ENCODE results near the gene CDKAL1.
"Not testable (repeated sequence)": the region's sequence is repeated elsewhere in the genome, so short reads cannot be mapped to it uniquely, and the experiment has no call there.

Gene CDKAL1

DNA sequence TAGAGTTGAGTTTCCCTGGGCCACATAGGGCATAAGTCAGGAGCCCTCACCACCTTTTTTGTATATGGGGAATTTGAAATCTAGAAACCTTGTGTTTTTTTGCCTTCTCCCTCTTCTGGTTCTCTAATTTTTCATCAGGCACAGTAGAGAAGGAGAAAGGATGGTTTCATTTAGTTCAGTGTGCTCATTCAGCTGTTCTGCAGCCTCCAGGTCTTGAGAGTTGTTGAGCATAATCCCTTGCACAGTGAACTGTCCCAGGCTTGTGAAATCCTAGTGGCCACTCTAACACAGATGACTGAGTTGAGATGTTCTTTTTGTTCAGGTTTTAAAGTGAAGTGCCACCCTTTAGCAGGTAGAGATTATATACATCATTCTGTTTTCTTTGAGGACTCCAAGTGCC lies 183.5 kb downstream of the CDKAL1 start:
- Histone ChIP-seq H3K4me3 (ENCODE audit: low read length) (no peak overlapping the region), H3K36me3 (ENCODE audit: control insufficient read depth, insufficient read depth, low read length) (no peaks in the 10 kb centered on the region), H3K27ac (ENCODE audit: low read length) (no peak overlapping the region), H3K4me1 (ENCODE audit: control insufficient read depth, insufficient read depth, low read length) (no peaks in the 10 kb centered on the region), H3K27me3 (ENCODE audit: control insufficient read depth, insufficient read depth, low read length) (no peaks in the 10 kb centered on the region), H3K9me3 (ENCODE audit: control insufficient read depth, insufficient read depth, low read length) (no peaks in the 10 kb centered on the region)
- no peak for DNase-seq (ENCODE audit: low read depth, low spot score)

DNA sequence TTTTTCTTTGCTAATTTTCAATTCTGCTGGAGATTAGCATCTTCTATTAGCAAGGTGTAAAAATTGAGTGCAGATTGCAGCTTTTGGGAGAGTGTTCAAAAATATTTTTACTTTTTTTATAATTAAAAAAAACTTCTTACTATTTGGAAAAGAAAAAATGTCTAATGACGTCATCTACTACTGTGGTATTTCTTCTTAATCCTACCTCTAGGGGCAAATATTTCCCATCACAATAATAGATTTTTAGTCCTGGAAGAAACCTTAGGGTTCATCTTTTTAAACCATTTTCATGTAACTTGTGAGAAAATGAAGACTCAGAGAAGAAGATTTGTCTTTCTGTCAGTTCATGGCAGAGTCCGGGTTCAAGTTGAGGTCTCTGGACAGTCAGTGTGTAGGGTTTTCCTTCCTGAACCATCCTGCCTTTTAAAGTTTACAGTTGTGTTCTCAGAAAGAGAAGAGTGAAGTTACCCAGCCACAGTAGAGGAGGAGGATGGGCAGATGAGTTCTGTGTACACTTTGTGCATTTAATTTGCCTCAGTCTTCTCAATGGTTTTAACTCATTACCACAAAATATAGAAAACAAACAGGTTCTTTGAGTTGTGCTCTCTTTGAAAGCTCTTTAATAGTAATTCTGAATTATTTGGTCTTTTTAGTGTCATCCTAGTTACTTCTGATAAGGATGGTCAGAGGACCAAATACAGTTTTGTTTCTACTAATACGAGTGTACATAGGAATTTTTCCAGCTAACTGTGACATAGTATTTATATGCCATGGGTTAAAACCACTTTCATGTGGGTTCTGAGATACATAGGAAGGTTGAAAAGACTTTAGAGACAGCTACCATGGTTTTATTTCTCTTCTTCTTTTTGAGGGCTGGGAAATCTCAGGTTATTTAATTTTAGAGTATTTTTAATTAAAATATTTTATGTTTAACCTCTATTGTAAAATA lies 184.7 kb downstream of the CDKAL1 start:
- Histone ChIP-seq H3K9me3 (ENCODE audit: control insufficient read depth, insufficient read depth, low read length) (no peaks in the 10 kb centered on the region), H3K27ac (ENCODE audit: low read length) (no peak overlapping the region), H3K4me1 (ENCODE audit: control insufficient read depth, insufficient read depth, low read length) (no peaks in the 10 kb centered on the region), H3K36me3 (ENCODE audit: control insufficient read depth, insufficient read depth, low read length) (no peaks in the 10 kb centered on the region), H3K27me3 (ENCODE audit: control insufficient read depth, insufficient read depth, low read length) (no peaks in the 10 kb centered on the region), H3K4me3 (ENCODE audit: low read length) (no peak overlapping the region)
- DNase-seq (ENCODE audit: low read depth, low spot score): no peak
- no CpG with 5 or more reads among the region's 3 CpGs for WGBS (ENCODE audit: insufficient coverage, insufficient read length)

DNA sequence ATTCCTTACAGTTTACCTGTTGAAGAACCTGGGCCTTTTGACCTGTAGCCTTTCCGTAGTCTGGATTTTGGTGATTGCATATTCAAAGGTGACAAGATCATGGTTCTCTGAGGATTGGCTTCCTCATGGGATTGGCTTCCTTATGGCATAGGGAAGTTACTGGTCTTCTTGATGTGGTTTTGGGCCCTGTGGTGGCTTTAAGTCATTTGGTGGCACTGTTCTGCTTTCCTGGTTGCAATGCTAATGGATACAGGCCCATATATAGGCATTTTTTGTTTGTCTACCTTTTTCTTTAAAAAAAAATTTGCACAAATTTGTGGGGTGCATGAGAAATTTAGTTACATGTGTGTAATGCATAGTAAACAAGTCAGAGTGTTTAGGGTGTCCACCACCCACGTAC lies 185.7 kb downstream of the CDKAL1 start:
- WGBS (ENCODE audit: insufficient coverage, insufficient read length): no CpG with 5 or more reads among the region's 2 CpGs
- no peak for DNase-seq (ENCODE audit: low read depth, low spot score)
- H3K36me3 ChIP-seq (ENCODE audit: control insufficient read depth, insufficient read depth, low read length): no peaks in the 10 kb centered on the region
- H3K27me3 ChIP-seq (ENCODE audit: control insufficient read depth, insufficient read depth, low read length): no peaks in the 10 kb centered on the region
- H3K4me1 ChIP-seq (ENCODE audit: control insufficient read depth, insufficient read depth, low read length): 0 out of 2 replicates have a peak, but pooled peaks cover 1% of the 10 kb centered on the region
- H3K27ac ChIP-seq (ENCODE audit: low read length): no peak overlapping the region
- no peak overlapping the region for H3K4me3 ChIP-seq (ENCODE audit: low read length)
- no peaks in the 10 kb centered on the region for H3K9me3 ChIP-seq (ENCODE audit: control insufficient read depth, insufficient read depth, low read length)

DNA sequence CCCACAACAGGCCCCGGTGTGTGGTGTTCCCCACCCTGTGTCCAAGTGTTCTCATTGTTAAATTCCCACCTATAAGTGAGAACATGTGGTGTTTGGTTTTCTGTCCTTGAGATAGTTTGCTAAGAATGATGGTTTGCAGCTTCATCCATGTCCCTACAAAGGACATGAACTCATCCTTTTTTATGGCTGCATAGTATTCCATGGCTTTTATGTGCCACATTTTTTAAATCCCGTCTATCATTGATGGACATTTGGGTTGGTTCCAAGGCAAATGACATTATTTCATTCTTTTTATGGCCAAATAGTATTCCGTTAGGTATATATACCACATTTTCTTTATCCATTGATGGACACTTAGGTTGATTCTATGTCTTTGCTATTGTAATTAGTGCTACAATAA lies 186.9 kb downstream of the CDKAL1 start:
- H3K27me3 ChIP-seq (ENCODE audit: control insufficient read depth, insufficient read depth, low read length); H3K9me3 ChIP-seq (ENCODE audit: control insufficient read depth, insufficient read depth, low read length); H3K36me3 ChIP-seq (ENCODE audit: control insufficient read depth, insufficient read depth, low read length); H3K4me1 ChIP-seq (ENCODE audit: control insufficient read depth, insufficient read depth, low read length); H3K27ac ChIP-seq (ENCODE audit: low read length); DNase-seq (ENCODE audit: low read depth, low spot score); H3K4me3 ChIP-seq (ENCODE audit: low read length): not testable (repeated sequence)
- WGBS (ENCODE audit: insufficient coverage, insufficient read length): no CpG with 5 or more reads among the region's 3 CpGs

DNA sequence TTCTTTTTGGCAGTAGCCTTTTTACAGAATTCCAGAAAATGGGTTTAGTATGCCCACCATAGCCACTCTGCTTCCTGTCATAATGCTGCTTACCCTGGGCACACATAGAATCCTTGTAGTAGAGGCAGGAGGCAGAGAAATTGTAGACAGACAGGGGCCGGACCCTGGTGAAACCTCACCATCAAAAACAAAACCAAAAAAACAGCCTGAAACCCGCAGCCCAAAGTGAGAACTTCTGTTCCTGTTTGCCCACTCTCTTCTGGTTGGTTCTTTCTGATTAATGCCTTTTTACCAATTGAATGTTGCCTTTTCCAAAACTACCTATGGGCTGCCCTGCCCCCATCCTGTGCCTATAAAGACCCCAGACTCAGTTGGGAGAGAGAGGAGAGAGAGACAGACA lies 188.2 kb downstream of the CDKAL1 start:
- no peak overlapping the region for H3K27ac ChIP-seq (ENCODE audit: low read length)
- H3K36me3 ChIP-seq (ENCODE audit: control insufficient read depth, insufficient read depth, low read length): no peaks in the 10 kb centered on the region
- no peaks in the 10 kb centered on the region for H3K27me3 ChIP-seq (ENCODE audit: control insufficient read depth, insufficient read depth, low read length)
- WGBS (ENCODE audit: insufficient coverage, insufficient read length): no CpG with 5 or more reads among the region's 2 CpGs
- no peak overlapping the region for H3K4me3 ChIP-seq (ENCODE audit: low read length)
- no peak for DNase-seq (ENCODE audit: low read depth, low spot score)
- no peaks in the 10 kb centered on the region for H3K9me3 ChIP-seq (ENCODE audit: control insufficient read depth, insufficient read depth, low read length)
- 0 out of 2 replicates have a peak, but pooled peaks cover 1% of the 10 kb centered on the region for H3K4me1 ChIP-seq (ENCODE audit: control insufficient read depth, insufficient read depth, low read length)

DNA sequence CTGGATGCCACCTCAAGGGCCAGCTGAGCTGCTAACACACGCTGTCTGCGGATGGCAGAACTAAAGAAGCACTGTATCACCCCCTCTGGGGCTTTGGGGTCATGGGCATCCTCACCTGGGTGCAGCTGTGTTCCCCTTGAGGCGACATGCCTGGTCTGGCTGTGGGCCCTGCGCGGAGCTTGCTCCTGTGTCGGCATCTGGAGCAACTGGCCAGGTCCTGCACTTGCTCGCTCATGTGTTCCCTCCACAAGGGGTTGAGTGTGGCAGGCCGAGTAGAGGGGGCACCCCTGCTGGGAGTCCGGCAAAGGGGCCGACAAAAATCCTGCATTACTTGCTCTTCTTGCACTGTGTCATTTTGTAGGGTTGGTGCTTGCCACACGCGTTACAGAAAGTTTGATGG lies 189.0 kb downstream of the CDKAL1 start:
- Histone ChIP-seq H3K9me3 (ENCODE audit: control insufficient read depth, insufficient read depth, low read length) (no peaks in the 10 kb centered on the region), H3K27me3 (ENCODE audit: control insufficient read depth, insufficient read depth, low read length) (no peaks in the 10 kb centered on the region), H3K36me3 (ENCODE audit: control insufficient read depth, insufficient read depth, low read length) (no peaks in the 10 kb centered on the region), H3K4me3 (ENCODE audit: low read length) (no peak overlapping the region), H3K27ac (ENCODE audit: low read length) (no peak overlapping the region), H3K4me1 (ENCODE audit: control insufficient read depth, insufficient read depth, low read length) (0 out of 2 replicates have a peak, but pooled peaks cover 1% of the 10 kb centered on the region)
- no peak for DNase-seq (ENCODE audit: low read depth, low spot score)
- WGBS (ENCODE audit: insufficient coverage, insufficient read length): no CpG with 5 or more reads among the region's 12 CpGs

DNA sequence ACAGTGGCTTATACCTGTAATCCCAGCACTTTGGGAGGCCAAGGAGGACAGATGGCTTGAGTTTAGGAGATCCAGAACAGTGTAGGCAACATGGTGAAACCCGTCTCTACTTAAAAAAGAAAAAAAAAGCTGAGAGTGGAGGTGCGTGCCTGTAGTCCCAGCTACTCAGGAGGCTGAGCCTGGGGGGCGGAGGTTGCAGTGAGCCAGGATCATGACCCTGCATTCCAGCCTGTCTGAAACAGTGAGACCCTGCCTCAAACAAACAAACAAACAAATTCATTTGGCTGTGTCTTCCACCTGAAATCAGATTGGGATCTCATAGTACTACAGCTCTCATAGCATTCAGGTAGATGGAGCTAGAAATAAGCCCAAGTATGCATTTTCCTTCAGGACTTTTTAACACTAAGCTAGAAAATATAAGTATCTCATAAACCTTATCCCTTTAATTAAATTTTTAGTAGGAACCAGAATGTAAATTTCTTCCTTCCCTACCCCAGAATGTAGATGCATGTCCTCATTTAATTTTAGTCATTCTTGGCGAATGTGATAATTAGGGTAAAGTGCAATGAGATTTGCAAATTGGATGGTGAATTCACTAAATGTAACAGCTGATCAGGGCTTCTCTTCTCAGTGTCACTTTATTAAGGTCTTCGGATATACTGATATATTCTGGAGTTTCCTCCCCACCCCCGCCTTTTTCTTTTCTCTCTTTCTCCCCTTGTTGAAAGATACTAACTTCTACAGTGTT lies 190.4 kb downstream of the CDKAL1 start:
- H3K27ac ChIP-seq (ENCODE audit: low read length): no peak overlapping the region
- H3K4me1 ChIP-seq (ENCODE audit: control insufficient read depth, insufficient read depth, low read length): 0 out of 2 replicates have a peak, but pooled peaks cover 1% of the 10 kb centered on the region
- no CpG with 5 or more reads among the region's 6 CpGs for WGBS (ENCODE audit: insufficient coverage, insufficient read length)
- no peaks in the 10 kb centered on the region for H3K9me3 ChIP-seq (ENCODE audit: control insufficient read depth, insufficient read depth, low read length)
- H3K36me3 ChIP-seq (ENCODE audit: control insufficient read depth, insufficient read depth, low read length): no peaks in the 10 kb centered on the region
- H3K4me3 ChIP-seq (ENCODE audit: low read length): no peak overlapping the region
- H3K27me3 ChIP-seq (ENCODE audit: control insufficient read depth, insufficient read depth, low read length): no peaks in the 10 kb centered on the region
- no peak for DNase-seq (ENCODE audit: low read depth, low spot score)

- not testable (repeated sequence) for H3K9me3 ChIP-seq (ENCODE audit: control insufficient read depth, insufficient read depth, low read length); H3K27ac ChIP-seq (ENCODE audit: low read length); H3K4me1 ChIP-seq (ENCODE audit: control insufficient read depth, insufficient read depth, low read length); H3K36me3 ChIP-seq (ENCODE audit: control insufficient read depth, insufficient read depth, low read length); H3K27me3 ChIP-seq (ENCODE audit: control insufficient read depth, insufficient read depth, low read length); DNase-seq (ENCODE audit: low read depth, low spot score); H3K4me3 ChIP-seq (ENCODE audit: low read length)
- no CpG with 5 or more reads among the region's 3 CpGs for WGBS (ENCODE audit: insufficient coverage, insufficient read length)
Measured at GRCh38 chr6:20725235-20725634, 191.0 kb downstream of the CDKAL1 start.

- Histone ChIP-seq H3K27me3 (ENCODE audit: control insufficient read depth, insufficient read depth, low read length) (no peaks in the 10 kb centered on the region), H3K36me3 (ENCODE audit: control insufficient read depth, insufficient read depth, low read length) (no peaks in the 10 kb centered on the region), H3K27ac (ENCODE audit: low read length) (no peak overlapping the region), H3K4me1 (ENCODE audit: control insufficient read depth, insufficient read depth, low read length) (0 out of 2 replicates have a peak, but pooled peaks cover 1% of the 10 kb centered on the region), H3K9me3 (ENCODE audit: control insufficient read depth, insufficient read depth, low read length) (no peaks in the 10 kb centered on the region), H3K4me3 (ENCODE audit: low read length) (no peak overlapping the region)
- DNase-seq (ENCODE audit: low read depth, low spot score): no peak
- WGBS (ENCODE audit: insufficient coverage, insufficient read length): no CpG with 5 or more reads among the region's 1 CpG
Measured at GRCh38 chr6:20729086-20729485, 194.8 kb downstream of the CDKAL1 start.

DNA sequence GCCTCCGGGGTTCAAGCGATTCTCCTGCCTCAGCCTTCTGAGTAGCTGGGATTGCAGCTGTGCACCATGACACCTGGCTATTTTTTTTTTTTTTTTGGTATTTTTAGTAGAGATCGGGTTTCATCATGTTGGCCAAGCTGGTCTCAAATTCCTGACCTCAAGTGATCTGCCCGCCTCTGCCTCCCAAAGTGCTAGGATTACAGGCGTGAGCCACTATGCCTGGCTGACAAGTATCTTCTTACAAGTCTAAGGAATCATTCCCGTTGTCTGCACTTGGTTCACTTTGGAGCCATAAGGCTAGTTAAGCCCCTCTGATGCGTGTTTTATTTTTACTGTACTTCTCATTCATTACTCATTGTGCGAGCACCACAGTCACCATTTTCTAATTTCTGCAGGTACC lies 198.1 kb downstream of the CDKAL1 start:
- H3K27ac ChIP-seq (ENCODE audit: low read length); H3K4me3 ChIP-seq (ENCODE audit: low read length); H3K36me3 ChIP-seq (ENCODE audit: control insufficient read depth, insufficient read depth, low read length); H3K4me1 ChIP-seq (ENCODE audit: control insufficient read depth, insufficient read depth, low read length); H3K9me3 ChIP-seq (ENCODE audit: control insufficient read depth, insufficient read depth, low read length); H3K27me3 ChIP-seq (ENCODE audit: control insufficient read depth, insufficient read depth, low read length); DNase-seq (ENCODE audit: low read depth, low spot score): not testable (repeated sequence)
- WGBS (ENCODE audit: insufficient coverage, insufficient read length): no CpG with 5 or more reads among the region's 8 CpGs

All from iPS DF 6.9 (cell line).